Testis (tissue), 2 donors: ENCODE data around the gene LILRB3.

Experiments used
- CTCF ChIP-seq, 3 experiments: fragments of 450-650 bp in 2 of 3; fragments of 200-600 bp in 1 of 3; sonication (generic) in 1 of 3; IDR thresholded peaks; one replicate each; pipeline ENCODE4 v1.5.1; 2016 to 2019; ENCODE audit warnings: antibody characterized with exemption in 3 of 3, mild to moderate bottlenecking in 2 of 3, moderate library complexity in 1 of 3
- POLR2A ChIP-seq: fragments of 450-650 bp; IDR thresholded peaks from one replicate; pipeline ENCODE4 v1.6.1; 2017; ENCODE audit warnings: antibody characterized with exemption, mild to moderate bottlenecking, moderate library complexity

GRCh38 chr19:54211235-54211634 lies 11.6 kb downstream of the LILRB3 start:
- TF ChIP-seq CTCF (IDR thresholded peaks at IDR 0.05) (no peak), POLR2A (no peak)
